HFF-Myc (cell line): ENCODE data around the gene ZNF441.

ENCODE experiments used
- DNase-seq: peaks from one replicate; pipeline ENCODE4 v3.0.0-alpha.2; 2011; ENCODE audit warnings: low read depth; ENCODE audit errors: extremely low read depth
- H3K4me3 ChIP-seq: replicated peaks from 2 replicates; pipeline ENCODE4 v1.5.1; 2011; ENCODE audit warnings: low read depth, mild to moderate bottlenecking, control low read depth, low read length
- CTCF ChIP-seq: IDR thresholded peaks from 2 replicates; pipeline ENCODE4 v1.5.1; 2012; ENCODE audit warnings: mild to moderate bottlenecking, low read depth, low read length, control low read depth; ENCODE audit errors: missing control alignments

The ZNF441 gene

GRCh38 chr19:11797491-11797890 is 30.7 kb downstream of the ZNF441 start:
- H3K4me3 ChIP-seq, result no peak overlapping the region
- peak; percentile 80 for DNase-seq
- peak; percentile 83 for TF ChIP-seq CTCF

- H3K4me3 ChIP-seq, result peak within 1 kb of the TSS; percentile 47
- TF ChIP-seq CTCF, result no peak
- peak; percentile 42 for DNase-seq
Measured at GRCh38 chr19:11798391-11799330, 31.9 kb downstream of the ZNF441 start, which contains the start of gene ZNF491. TSS of gene ZNF491 (plus strand) at chr19:11798523. CDS start at chr19:11805954, 7,431 bp downstream.

GRCh38 chr19:11806354-11807098 is 39.7 kb downstream of the ZNF441 start:
- TF ChIP-seq CTCF, result no peak
- no peak for DNase-seq
- no peak overlapping the region for H3K4me3 ChIP-seq

GRCh38 chr19:11807099-11807380 is 40.2 kb downstream of the ZNF441 start:
- TF ChIP-seq CTCF, result no peak
- H3K4me3 ChIP-seq, result no peak overlapping the region
- no peak for DNase-seq

GRCh38 chr19:11813703-11814028 is 46.9 kb downstream of the ZNF441 start:
- no peak for TF ChIP-seq CTCF
- peak overlapping the region; percentile 65 for H3K4me3 ChIP-seq
- DNase-seq, result no peak

GRCh38 chr19:11814029-11814699 is 47.4 kb downstream of the ZNF441 start, which contains the start of gene ZNF440:
TSS of gene ZNF440 (plus strand) at chr19:11814273. CDS start at chr19:11814448, 175 bp downstream.
- H3K4me3 ChIP-seq, result peak within 1 kb of the TSS; percentile 65
- TF ChIP-seq CTCF, result no peak
- DNase-seq, result peak; percentile 76
